KOPT-K1 (cell line): ENCODE results near the gene HYAL2.
"Not testable (repeated sequence)": the region's sequence is repeated elsewhere in the genome, so short reads cannot be mapped to it uniquely, and the experiment has no call there.

ENCODE experiments used
- H3K27ac ChIP-seq: fragments of 200-600 bp; sonication (generic); 2 replicates; pipeline ENCODE4 v1.5.1; 2016; ENCODE audit warnings: antibody characterized with exemption, mild to moderate bottlenecking, low read depth, low read length; ENCODE audit not compliant: poor library complexity, severe bottlenecking
- H3K36me3 ChIP-seq: fragments of 200-600 bp; sonication (generic); 2 replicates; pipeline ENCODE4 v1.5.1; 2017; ENCODE audit warnings: antibody characterized with exemption, mild to moderate bottlenecking, low read length, moderate library complexity; ENCODE audit not compliant: insufficient read depth
- H3K9me3 ChIP-seq: fragments of 200-600 bp; sonication (generic); 2 replicates; pipeline ENCODE4 v1.5.1; 2017; ENCODE audit warnings: antibody characterized with exemption, low read length, mild to moderate bottlenecking; ENCODE audit not compliant: insufficient read depth, poor library complexity, severe bottlenecking

HYAL2 gene

DNA sequence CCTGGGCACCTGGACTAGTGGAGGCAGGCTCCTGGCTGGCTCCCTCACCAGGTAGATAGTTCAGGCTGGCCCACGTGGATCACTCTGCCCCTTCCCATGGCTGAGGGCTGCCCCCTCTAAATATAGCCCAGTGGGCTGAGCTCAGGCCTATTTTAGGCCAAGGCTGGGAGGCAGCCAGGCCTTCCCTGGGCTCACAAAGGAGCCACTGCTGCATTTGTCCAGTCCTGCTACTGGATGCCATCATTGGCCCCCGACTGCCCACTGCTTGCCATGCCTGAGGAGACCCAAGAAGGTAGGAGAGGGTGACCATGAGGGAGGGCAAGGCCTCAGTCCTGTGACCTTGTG is 43.7 kb downstream of the HYAL2 start, which contains the start of gene LSMEM2:
LSMEM2 (plus strand) TSS at position 208 of the 345 bp plus-strand sequence; CDS start at position 235, 27 bp downstream.
- Histone ChIP-seq H3K27ac (no peak within 1 kb of the TSS), H3K36me3 (no peaks in the 10 kb centered on the region), H3K9me3 (no peaks in the 10 kb centered on the region)

DNA sequence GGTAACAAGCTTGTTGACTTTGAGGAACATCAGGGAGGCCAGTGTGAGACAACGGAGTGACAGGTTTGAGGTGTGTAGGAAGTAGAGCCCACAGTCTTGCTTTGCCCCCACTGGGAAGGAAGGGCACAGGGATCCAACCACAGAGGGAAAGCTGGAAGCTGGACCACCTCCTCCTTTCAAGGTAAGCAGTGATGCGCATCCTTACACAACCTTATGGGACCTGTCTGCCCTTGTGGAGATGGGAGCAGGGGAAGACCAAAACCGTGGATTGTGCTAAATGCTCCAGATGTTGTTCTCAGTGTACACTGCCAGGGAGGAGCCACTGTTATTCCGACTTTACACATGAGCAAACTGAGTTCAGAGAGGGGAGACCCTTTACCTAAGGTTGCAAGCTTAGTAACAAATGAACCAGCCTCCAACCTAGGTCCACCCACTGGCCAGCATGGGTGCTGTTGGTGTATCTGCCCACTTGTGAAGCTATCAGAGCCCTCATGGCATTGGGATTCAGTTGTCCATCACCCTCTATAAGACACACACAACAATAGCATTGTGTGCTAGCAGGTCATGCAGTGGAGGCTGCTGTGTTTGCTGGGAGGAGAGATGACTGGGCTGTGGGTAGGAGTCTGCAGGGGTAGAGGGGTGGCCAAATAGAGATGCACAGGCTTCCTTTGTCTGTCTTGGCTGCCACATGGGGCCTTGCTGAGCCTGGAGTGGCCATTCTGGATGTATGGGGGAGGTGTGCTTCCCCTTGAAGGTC is 44.2 kb downstream of the HYAL2 start:
- Histone ChIP-seq H3K36me3 (no peaks in the 10 kb centered on the region), H3K27ac (no peak overlapping the region), H3K9me3 (no peaks in the 10 kb centered on the region)

DNA sequence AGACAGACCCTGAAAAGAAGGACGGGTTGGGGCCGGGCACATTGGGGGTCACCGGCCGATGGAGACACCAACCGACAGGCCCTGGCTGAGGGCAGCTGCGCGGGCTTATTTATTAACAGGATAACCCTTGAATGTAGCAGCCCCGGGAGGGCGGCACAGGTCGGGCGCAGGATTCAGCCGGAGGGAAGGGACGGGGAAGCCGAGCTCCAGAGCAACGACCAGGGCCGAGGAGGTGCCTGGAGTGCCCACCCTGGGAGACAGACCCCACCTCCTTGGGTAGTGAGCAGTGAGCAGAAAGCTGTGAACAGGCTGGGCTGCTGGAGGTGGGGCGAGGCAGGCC is 45.8 kb downstream of the HYAL2 start:
- no peak overlapping the region for H3K27ac ChIP-seq
- no peaks in the 10 kb centered on the region for H3K9me3 ChIP-seq
- H3K36me3 ChIP-seq = no peaks in the 10 kb centered on the region

DNA sequence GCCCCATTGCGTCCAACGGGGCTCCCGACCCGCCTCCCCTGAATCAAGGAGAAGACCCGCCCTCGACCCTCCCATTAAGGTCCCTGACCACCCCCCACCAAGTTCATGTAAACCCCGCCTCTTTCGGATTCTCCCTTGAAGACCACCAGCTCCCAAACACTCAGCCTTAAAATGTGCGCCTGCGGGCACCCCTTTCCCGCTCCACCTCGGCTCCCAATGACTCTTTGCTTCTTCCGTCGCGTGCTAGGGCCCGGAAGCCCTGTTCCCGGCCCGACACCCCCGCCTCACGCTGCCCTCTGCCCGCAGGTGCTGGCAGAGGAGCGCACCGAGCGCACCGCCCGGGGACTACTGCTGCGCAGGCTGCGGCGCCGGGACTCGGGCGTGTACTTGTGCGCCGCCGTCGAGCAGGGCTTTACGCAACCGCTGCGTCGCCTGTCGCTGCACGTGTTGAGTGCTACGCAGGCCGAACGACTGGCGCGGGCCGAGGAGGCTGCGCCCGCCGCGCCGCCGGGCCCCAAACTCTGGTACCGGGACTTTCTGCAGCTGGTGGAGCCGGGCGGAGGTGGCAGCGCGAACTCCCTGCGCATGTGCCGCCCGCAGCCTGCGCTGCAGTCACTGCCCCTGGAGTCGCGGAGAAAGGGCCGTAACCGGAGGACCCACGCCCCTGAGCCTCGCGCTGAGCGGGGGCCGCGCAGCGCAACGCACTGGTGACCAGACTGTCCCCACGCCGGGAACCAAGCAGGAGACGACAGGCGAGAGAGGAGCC is 46.4 kb downstream of the HYAL2 start:
- Histone ChIP-seq H3K9me3 (no peaks in the 10 kb centered on the region), H3K27ac (no peak overlapping the region), H3K36me3 (no peaks in the 10 kb centered on the region)

DNA sequence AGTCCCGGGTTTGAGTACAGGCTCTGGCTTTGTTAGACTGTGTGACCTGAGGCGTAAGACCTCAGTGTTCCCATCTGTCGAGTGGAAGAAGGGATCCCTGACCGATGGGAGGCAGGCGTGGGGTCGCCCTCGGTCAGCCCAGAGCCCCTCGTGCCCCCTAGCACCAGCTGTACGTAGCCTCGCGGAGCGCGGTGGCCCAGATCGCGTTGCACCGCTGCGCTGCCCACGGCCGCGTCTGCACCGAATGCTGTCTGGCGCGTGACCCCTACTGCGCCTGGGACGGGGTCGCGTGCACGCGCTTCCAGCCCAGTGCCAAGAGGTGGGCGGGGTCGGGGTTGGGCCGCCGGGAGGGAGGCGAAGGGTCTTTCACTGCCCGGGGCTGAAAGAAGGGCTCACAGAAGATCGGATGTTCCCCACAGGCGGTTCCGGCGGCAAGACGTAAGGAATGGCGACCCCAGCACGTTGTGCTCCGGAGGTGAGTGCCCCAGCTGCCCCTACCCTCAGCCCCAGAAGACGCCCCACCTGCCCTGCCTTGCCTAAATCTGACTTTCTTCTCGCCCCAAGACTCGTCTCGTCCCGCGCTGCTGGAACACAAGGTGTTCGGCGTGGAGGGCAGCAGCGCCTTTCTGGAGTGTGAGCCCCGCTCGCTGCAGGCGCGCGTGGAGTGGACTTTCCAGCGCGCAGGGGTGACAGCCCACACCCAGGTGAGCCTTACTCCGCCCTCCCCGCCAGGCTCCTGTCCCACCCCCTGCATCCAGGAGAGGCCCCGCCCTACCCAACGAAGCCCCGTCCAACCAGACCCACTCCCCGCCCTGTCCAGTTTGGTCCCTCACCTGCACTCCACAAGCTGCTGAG is 47.2 kb downstream of the HYAL2 start:
- no peaks in the 10 kb centered on the region for H3K36me3 ChIP-seq
- no peak overlapping the region for H3K27ac ChIP-seq
- H3K9me3 ChIP-seq = no peaks in the 10 kb centered on the region

DNA sequence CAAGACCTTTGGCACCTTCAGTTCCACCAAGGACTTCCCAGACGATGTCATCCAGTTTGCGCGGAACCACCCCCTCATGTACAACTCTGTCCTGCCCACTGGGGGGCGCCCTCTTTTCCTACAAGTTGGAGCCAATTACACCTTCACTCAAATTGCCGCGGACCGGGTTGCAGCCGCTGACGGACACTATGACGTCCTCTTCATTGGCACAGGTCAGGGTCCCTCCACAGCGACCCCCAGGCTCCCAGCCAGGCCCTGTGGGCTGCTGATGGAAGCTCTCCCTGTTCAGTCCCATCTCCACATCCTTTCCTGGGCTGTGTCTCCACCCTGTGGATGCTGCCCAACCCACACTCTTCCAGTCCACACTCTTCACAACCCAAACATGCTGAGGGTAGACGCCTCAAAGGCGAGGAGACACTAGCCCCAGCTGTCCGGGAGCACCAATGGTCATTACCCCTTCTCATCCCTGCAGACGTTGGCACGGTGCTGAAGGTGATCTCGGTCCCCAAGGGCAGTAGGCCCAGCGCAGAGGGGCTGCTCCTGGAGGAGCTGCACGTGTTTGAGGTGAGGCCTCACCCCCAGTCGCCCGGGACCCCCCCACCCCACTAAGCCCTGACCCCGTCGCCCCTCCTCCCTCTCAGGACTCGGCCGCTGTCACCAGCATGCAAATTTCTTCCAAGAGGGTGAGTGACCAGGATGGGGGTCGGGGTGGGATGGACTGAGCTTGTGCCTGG is 48.0 kb downstream of the HYAL2 start:
- no peaks in the 10 kb centered on the region for H3K9me3 ChIP-seq
- no peak overlapping the region for H3K27ac ChIP-seq
- no peaks in the 10 kb centered on the region for H3K36me3 ChIP-seq

DNA sequence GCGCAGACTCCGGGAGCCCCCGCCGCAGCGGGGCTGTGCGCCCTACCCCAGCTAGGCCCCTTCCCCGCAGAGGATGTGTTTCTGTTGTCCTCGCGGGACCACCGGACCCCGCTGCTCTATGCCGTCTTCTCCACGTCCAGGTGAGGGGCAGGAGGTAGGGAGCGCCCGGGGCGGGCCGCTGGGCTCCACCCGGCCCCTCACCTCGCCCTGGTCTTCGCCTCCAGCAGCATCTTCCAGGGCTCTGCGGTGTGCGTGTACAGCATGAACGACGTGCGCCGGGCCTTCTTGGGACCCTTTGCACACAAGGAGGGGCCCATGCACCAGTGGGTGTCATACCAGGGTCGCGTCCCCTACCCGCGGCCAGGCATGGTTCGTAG is 48.9 kb downstream of the HYAL2 start:
- Histone ChIP-seq H3K27ac (no peak overlapping the region), H3K36me3 (no peaks in the 10 kb centered on the region), H3K9me3 (no peaks in the 10 kb centered on the region)

DNA sequence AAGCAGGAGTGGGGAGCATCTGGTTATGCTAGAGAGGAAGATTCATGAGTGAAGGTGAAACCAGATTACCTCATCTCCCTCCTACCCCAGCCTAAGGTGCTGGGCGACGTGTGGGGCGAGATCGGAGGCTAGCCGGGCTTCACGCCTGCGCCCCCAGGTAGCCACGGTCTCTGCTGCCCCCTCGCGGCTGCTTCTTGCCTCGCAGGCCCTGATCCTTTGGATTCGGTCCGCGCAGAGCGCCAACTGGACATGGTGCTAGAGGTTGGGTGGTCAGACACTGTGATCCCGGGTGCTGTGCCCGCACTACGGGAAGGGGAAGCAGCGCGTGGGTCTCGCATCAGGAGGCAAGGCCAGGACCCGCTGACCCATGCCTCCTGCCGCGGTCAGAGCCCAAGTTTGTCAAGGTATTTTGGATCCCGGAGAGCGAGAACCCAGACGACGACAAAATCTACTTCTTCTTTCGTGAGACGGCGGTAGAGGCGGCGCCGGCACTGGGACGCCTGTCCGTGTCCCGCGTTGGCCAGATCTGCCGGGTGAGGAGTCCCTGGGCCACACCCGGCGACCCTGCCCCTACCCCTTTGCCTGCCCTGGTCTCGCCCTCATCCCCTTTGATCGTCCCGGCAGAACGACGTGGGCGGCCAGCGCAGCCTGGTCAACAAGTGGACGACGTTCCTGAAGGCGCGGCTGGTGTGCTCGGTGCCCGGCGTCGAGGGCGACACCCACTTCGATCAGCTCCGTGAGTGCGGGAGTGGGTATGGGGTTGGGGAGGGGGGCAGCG is 49.4 kb downstream of the HYAL2 start:
- no peaks in the 10 kb centered on the region for H3K36me3 ChIP-seq
- H3K9me3 ChIP-seq = no peaks in the 10 kb centered on the region
- no peak overlapping the region for H3K27ac ChIP-seq

DNA sequence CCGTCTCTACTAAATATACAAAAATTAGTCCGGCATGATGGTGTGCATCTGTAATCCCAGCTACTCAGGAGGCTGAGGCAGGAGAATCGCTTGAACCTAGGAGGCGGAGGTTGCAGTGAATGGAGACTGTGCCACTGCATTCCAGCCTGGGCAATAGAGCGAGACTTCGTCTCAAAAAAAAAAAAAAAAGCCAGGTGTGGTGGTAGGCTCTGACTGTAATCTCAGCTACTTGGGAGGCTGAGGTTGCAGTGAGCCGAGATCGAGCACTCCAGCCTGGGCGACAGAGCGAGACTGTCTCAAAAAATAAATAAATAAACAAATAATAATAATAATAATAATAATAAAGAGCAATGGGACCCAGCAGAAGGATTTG is 50.0 kb downstream of the HYAL2 start:
- not testable (repeated sequence) for H3K27ac ChIP-seq, H3K9me3 ChIP-seq, H3K36me3 ChIP-seq

DNA sequence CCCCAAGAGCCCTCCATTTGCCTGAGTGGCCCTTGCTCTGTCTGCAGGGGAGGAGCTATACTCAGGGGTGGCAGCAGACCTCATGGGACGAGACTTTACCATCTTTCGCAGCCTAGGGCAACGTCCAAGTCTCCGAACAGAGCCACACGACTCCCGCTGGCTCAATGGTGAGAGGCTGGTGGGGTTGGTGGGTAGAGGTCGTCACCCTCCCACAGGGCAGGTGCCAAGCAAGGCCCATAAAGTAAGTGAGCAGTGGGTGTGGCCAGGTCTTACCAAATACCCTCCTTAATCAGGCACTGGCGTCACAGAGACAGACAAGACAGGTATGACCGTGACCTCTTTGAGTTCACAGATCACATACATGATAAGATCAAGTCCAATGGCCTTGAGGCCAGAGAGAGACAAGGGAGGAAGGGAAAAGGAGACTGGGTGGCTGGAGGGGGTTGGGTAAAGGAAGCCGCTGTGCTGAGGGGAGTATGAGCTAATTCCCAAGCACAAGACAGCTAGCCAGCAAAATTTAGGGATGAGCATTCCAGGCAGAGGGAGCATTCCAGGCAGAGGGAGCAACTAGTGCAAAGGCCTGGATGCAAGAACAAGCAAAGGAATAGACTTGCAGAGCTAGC is 51.1 kb downstream of the HYAL2 start:
- no peaks in the 10 kb centered on the region for H3K9me3 ChIP-seq
- no peaks in the 10 kb centered on the region for H3K36me3 ChIP-seq
- no peak overlapping the region for H3K27ac ChIP-seq

DNA sequence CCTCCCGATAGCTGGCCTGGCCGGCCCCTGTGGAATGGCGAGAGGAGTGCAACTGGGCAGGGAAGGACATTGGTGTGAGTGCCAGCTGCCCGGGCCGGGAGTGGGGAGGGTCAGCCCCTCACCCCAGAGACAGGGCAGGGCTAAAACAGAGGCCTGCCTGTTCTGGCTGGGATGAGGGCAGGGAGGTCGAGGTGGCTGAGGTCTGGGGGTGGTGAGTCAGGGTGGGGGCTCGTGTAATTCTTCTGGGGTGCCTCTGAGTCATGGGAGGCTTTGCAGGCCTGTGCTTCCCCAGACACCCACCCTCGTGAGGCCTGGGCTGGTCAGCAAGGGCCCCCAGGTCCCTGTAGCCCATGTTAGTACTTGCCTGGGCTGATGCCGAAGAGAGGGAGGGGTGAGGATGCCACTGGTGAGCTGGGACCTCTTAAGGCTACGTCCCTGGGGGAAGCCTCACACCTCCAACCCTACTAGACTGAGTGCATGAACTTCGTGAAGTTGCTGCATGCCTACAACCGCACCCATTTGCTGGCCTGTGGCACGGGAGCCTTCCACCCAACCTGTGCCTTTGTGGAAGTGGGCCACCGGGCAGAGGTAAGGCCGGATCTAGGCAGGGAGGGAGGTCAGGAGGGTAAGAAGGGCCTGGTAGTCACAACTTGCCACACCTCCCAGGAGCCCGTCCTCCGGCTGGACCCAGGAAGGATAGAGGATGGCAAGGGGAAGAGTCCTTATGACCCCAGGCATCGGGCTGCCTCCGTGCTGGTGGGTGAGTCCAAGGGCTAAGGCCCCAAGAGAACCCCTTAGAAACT is 51.9 kb downstream of the HYAL2 start:
- no peaks in the 10 kb centered on the region for H3K36me3 ChIP-seq
- H3K9me3 ChIP-seq = no peaks in the 10 kb centered on the region
- H3K27ac ChIP-seq = no peak overlapping the region

DNA sequence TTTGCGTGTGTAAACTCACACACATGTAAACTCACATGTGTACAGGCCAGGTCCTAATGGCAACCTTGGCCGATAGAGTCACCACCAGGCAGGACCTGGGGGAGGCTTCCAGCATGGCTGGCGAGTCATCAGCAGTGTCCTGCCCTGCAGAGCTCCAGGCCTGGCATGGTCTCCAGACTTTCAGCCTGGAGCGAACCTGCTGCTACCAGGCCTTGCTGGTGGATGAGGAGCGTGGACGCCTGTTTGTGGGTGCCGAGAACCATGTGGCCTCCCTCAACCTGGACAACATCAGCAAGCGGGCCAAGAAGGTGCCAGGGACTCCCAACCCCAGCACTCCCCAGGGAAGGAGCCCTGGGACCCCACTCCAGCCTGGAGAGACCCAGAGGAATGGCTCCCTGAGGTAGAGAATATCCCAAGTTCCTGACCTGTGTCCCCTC is 52.5 kb downstream of the HYAL2 start:
- H3K36me3 ChIP-seq = no peaks in the 10 kb centered on the region
- H3K9me3 ChIP-seq = no peaks in the 10 kb centered on the region
- H3K27ac ChIP-seq = no peak overlapping the region

DNA sequence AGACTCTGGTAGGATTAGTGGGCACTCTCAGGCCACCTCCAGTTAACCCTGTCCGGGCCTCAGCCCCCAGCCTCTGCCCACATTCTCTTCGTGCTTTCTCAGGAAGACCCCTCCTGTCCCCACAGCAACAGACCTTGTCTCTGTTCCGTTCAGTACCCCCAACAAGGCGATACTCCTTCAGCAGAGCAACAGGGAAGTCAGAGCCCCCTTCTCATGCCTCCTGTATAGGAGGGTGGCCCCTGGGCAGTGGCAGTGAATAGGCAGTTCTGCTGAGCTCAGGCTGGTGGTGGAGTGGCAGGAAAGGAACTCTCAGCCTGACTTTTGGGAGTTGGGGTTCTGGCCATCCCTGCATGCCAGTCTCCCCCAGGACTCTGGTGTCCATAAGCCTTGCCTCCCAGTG is 53.1 kb downstream of the HYAL2 start:
- Histone ChIP-seq H3K36me3 (no peaks in the 10 kb centered on the region), H3K27ac (no peak overlapping the region)

More for the DNA sequence above, 53.1 kb downstream of the HYAL2 start:
- H3K9me3 ChIP-seq = no peaks in the 10 kb centered on the region
